DLD1 (cell line): ENCODE measurements around the gene NPFF.

Experiments used
- in situ Hi-C: cut with HindIII; loops from 2 replicates; pipeline ENCODE4 v1.10.0; 2017; ENCODE audit warnings: low sequenced_read_pairs

Gene NPFF

DNA sequence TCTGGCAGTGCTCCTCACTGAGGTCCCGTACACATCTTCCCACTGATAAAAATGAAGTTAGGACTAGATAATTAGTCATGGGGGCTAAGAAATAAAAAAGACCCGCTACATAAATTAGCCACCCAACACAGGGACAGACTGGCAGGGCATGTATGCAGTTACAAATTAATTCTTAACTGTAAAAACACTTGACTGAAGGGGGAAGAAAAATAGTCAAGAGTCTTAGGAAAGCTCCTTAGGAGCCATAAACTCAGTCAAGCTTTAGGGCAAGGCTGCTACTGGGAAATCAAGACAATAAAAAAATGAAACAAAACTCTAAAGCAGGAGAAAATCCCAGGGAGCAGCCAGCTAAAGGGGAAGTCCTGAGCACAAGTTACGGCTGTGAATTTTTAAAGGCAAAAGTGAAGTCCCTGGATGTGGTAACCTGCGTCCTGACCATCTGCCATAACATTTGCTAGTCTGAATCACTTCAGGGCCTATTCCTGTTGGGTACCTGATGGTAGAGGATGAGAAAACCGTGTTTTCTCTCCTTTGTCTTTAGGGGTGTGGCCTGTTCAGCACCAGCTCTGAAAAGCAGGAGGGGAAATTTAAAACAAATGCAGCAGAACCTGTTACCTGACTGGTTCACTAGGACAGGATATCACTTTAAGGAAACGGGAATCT is 7.5 kb upstream of the NPFF start:
- in situ Hi-C loops = no loop called here

DNA sequence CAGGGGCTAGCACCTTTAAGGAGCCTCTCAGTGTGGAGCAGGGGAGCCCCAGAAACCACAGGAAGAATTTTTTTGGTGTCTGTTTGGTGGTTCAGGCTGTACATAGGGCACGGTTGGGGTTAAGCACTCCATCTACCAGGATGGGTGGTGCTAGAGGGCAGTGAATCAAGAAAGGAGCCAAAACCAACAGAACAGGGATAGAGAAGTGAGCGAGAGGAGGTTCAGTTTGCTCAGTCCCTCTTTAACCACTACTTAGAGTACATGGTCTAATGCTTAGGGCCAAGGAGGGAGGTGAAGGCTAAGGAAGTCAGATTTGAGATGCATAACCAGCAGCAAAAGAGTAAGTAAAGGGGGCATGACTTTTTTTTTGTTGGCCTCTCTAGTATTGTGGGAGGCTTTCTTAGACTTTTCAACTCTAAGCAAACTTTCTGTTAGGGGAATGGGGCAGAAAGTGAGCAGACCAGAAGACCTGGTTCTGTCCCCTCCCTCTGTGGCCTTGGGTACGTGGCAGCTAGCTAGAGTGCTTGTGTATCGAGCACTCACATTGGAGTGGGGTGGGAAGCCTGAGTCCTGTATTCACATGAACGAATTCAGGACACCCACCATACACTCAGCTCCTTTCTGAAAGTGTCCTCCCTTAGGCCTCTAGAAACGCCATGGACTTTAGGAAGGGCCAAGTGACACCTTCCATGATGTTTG is 6.6 kb upstream of the NPFF start:
- in situ Hi-C loops = no loop called here

DNA sequence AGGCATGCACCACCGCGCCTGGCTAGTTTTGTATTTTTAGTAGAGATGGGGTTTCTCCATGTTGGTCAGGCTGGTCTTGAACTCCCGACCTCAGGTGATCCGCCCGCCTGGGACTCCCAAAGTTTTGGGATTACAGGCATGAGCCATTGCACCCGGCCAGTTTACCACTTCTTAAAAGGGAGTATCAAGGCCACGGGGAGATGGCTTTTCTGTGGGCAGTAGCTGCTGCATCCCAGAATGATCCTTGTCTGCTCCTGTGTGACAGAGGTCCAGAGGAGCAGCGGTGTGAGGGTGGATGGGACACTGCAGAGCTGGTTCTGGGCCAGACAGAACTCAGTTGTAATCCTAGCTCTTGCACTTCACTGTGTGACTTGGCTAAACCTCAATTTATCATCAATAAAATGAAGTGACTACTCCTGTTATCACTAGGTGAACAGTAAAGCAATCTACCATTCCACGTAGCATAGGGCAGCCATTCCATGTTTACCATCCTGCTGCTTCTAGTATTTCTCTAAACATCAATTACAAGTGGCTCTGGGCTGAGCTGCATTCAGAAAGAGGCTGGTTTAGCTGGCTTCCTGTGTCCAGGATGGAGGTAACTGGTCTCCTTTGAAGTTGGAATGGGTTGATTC is 3.0 kb upstream of the NPFF start:
- in situ Hi-C loops = no loop called here

- in situ Hi-C loops = no loop called here
These were observed 1.4 kb upstream of the NPFF start for GRCh38 chr12:53508534-53509170.

GRCh38 chr12:53507603-53507885 is 260 bp upstream of the NPFF start:
- in situ Hi-C loops = no loop called here

GRCh38 chr12:53506450-53506785 is 866 bp downstream of the NPFF start:
- in situ Hi-C loops = no loop called here

- in situ Hi-C loops = no loop called here
These were observed 1.5 kb downstream of the NPFF start for GRCh38 chr12:53505555-53506449.

DNA sequence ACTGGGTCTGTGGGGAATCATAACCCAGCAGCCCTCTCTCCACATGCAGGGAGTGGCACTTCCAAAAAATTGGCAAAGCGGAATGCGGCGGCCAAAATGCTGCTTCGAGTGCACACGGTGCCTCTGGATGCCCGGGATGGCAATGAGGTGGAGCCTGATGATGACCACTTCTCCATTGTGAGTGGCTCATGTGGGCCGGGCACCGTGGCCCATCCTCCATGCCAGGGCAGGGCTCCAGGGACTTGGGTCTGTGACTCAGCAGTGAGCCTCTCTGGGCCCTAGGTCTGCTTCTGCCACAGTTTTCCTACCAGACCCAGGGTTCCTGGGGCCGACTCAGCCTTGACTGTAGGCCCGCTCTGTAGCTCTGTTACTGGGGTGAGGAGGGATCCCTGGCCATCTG is 2.2 kb downstream of the NPFF start:
- in situ Hi-C loops = no loop called here

GRCh38 chr12:53504004-53504920 is 3.0 kb downstream of the NPFF start:
- in situ Hi-C loops = no loop called here

GRCh38 chr12:53502983-53503728 is 4.1 kb downstream of the NPFF start:
- in situ Hi-C loops = no loop called here

DNA sequence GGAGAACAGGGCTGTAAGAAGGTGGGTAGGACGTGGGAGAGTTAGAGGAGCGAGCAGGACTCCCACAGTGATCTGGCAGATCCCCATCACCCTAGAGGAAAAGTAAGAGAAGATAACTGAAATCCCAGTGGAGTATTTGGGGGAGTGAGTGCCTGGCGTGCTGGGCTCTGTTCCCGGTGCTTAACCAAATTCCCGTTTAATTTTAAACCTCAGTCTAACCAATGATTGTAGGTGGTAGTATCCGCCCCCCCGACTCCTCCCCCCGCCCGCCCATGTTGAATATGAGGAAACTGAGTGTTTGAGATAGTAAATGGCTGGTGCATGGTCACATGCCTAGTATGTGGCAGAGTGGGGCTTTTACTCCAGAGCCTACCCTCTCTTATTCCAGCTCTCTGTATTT is 5.0 kb downstream of the NPFF start:
- in situ Hi-C loops = no loop called here

GRCh38 chr12:53501615-53502181 is 5.6 kb downstream of the NPFF start:
- in situ Hi-C loops = no loop called here

DNA sequence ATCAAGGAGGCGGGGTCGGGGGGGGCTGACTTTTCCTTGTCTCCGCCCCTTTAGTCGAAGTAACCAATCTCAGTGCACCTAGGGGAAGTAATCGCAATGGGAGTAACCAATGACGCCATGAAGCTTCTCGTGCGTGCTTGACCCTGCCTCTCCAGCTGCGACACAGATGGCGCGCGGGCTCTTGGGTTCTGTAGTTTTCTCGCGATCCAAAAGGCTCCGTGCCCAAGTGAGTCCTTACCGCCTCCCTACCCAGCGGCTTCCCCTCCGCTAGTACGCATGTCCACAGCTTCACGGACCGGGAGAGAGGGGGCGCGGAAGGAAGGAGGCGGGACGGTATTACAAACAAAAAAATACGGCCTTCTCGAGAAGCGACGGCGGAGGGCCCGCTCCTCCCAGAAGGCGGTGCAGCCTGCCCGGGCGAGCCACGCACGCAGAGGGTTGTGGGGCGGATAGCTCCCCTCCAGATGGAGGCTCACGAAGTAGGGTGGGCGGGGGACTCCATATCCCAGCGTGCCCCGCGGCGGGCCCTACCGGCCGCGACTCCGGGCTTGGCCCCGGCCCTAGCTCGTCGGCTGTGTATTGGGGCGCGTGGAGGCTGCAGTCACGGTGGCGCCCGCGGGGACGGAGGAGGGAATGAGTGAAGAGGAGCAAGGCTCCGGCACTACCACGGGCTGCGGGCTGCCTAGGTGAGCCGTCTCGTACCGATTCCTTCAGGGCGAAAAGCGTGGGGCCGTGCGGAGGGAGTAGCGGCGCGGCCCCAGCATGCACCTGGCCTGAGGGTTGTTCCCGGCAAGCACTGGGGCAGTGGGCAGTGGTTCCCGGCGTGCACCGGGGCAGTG is 6.3 kb downstream of the NPFF start, which contains the start of gene TARBP2:
TSS of gene TARBP2 (plus strand) at position 508 of the 839 bp plus-strand sequence. CDS start at position 634, 126 bp downstream.
- in situ Hi-C loops = no loop called here

GRCh38 chr12:53500142-53500775 is 7.0 kb downstream of the NPFF start:
- in situ Hi-C loops = no loop called here

DNA sequence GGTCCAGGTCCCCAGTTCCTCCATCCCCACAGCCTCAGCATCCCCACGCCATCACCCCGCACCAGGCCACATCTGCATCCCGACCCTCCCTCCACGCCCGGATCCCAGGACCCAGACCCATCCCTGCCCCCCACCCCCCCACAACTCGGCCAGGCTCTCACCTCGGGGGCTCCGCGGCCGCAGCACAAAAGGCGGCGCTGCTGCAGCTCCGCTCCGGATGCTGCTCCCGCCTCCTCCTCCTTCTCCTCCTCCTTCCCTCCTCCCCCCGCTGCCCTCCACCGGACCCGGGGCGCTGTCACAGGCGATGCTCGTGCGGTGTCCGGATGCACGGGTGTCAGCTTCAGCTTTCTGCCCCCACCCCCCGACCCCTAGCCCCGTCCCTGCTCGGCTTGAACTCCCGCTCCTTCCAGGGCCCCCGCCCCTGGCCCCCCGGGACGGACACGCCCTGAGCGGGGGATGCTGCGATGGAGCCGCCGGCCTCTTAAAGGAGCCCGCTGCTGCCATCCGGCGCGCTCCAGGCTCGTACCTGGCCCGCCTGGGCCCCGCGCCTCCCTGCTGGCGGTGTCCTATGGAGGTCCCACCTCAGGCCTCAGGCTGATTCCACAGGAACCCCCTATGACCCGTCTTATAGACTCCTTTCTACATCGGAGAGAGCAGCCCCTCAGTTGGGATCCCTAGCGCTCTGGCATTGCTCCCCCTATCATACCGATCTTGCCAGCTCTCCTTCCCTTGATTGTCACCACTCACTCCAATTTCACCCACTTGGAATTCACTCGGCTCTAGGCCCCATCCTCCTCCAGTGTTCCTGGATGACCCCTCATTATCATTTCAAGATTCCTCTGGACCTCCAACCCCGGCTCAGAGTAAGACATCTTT is 7.8 kb downstream of the NPFF start, which contains the start of gene MAP3K12:
TSS of gene MAP3K12 (minus strand) at position 193 of the 876 bp plus-strand sequence. CDS start 12,067 bp downstream, outside the sequence.
- in situ Hi-C loops = no loop called here

DNA sequence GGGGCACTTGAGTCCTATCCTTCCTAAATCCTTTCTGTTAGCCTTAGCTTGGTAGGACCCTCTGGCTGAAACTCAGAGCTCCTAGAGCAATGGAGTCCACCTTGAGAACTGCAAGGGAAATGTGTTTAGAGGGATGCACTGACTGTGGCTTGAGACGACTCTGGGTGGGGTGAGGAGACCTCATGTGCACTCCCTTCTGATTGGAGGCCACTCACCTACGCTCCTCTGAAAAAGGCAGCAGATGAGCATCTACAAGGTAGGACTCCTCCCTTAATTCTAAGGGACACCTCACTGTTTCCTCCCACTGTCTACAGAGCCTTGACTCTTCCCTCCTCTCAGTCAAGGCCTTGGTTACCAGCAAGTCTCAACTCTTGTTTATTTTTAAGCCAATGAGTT is 9.1 kb downstream of the NPFF start:
- in situ Hi-C loops = no loop called here
